CD4-positive, alpha-beta T cell treated with Interleukin-17A for 1 hour (primary cell): ENCODE measurements around the gene CLDN15.
"Not testable (repeated sequence)": the region's sequence is repeated elsewhere in the genome, so short reads cannot be mapped to it uniquely, and the experiment has no call there.

Experiments
- DNase-seq: peaks from one replicate; pipeline ENCODE4 v3.0.0-alpha.2; 2020

The CLDN15 gene

GRCh38 chr7:101237206-101238067 lies at the start of gene CLDN15:
CLDN15 (minus strand) TSS chr7:101237802; CDS start chr7:101237581, 221 bp downstream.
- no peak for DNase-seq

GRCh38 chr7:101287032-101287431 lies 49.4 kb upstream of the CLDN15 start:
- DNase-seq, result no peak

GRCh38 chr7:101285880-101286279 lies 48.3 kb upstream of the CLDN15 start:
- not testable (repeated sequence) for DNase-seq

DNA sequence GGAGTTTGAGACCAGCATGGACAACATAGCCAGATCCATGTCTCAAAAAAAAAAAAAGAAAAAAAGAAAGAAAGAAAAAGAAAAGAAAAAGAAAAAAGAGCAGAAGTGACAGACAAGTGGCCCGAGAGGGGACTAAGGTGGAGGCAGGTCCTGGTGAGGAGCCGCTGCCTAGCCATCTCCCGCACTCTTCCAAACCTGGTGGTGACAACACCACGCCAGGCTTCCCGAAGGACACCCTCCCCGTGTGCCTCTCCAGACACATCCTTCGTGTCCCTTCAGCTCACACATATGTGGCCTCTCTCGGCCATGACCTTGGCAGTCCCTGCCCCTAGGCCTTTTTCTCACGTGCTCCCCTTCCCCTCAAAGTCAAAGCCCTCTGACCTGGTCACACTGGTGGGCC lies 47.6 kb upstream of the CLDN15 start:
- no peak for DNase-seq

- not testable (repeated sequence) for DNase-seq
Observed at GRCh38 chr7:101280912-101281311, 43.3 kb upstream of the CLDN15 start.

- no peak for DNase-seq
Observed at GRCh38 chr7:101278461-101279292, 41.1 kb upstream of the CLDN15 start.

GRCh38 chr7:101277155-101277554 lies 39.6 kb upstream of the CLDN15 start:
- no peak for DNase-seq

- no peak for DNase-seq
Observed at GRCh38 chr7:101273206-101273605, 35.6 kb upstream of the CLDN15 start.

- no peak for DNase-seq
Observed at GRCh38 chr7:101271021-101271420, 33.4 kb upstream of the CLDN15 start.

- no peak for DNase-seq
Observed at GRCh38 chr7:101269664-101270063, 32.1 kb upstream of the CLDN15 start.

- DNase-seq, result no peak
Observed at GRCh38 chr7:101265622-101266516, 28.3 kb upstream of the CLDN15 start.

DNA sequence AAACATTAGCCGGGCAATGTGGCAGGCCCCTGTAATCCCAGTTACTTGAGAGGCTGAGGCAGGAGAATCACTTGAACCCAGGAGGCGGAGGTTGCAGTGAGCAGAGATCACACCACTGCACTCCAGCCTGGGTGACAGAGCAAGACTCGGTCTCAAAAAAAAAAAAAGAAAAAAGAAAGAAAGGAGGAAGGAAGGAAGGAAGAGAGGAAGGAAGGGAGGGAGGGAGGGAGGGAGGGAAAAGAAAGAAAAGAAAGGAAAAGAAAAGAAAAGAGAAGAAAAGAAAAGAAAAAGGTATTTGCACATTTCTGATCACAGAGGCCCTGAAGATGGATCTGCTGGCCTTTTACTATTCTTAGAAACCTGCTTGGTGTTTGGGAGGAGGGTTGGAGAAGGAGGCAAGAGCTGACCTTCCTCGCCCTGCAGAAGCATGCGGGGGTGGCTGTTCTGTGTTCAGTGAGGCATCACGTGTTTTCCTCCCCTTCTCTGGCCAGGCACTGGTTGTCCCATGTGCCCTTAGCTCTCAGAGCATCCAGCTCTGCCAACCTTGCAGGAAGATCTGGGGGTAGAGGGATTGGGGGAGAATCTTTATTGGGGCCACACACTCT lies 26.6 kb upstream of the CLDN15 start:
- not testable (repeated sequence) for DNase-seq

DNA sequence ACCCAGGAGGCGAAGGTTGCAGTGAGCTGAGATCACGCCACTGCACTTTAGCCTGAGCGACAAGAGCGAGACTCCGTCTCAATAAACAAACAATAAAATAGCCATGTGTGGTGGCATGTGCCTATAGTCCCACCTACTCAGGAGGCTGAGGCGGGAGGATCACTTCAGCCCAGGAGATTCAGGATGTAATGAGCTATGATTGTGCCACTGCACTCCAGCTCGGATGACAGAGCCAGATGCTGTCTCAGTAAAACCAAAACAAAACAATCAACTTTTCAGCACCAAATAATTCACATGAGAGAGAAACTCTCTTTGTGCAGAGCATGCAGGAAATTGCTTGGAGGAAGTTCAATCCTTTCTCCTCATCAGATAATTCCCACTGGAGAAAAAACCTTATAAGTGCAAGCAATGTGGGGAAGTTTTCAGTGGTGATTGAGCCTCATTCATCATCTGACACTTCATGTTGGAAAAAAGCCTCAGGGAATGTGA lies 20.7 kb upstream of the CLDN15 start:
- no peak for DNase-seq

GRCh38 chr7:101255796-101256195 lies 18.2 kb upstream of the CLDN15 start:
- DNase-seq, result no peak

DNA sequence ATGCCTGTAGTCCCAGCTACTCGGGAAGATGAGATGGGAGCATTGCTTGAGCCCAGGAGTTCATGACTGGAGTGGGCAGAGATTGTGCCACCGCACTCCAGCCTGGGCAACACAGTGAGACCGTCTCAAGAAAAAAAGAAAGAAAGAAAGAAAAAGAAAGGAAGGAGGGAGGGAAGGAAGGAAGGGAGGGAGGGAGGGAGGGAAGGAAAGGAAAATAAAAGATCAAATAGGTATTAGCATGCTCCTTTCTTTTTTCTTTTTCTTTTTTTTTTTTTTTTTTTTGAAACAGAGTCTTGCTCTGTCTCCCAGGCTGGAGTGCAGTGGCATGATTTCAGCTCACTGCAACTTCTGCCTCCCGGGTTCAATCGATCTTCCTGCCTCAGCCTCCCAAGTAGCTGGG lies 15.6 kb upstream of the CLDN15 start:
- not testable (repeated sequence) for DNase-seq

GRCh38 chr7:101251871-101252659 lies 14.5 kb upstream of the CLDN15 start:
- DNase-seq, result peak; percentile 99

DNA sequence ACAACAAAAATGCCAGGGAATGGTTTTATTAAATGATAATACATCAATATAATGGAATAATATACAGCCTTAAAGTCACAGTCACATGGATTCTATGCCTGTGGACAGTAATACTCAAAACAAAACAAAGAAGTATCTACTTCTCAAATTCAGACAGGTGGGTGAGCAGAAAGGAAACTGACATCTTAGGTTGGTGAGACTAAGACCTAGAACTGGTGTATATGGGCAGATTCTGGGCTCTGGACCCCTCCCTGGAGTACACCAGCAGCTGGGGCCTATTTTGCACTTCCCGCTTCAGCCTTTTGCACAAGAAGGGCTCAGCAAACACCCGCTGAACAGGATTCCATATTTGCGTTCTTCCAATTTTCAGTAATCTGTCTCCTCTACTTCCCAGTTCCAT lies 12.7 kb upstream of the CLDN15 start:
- no peak for DNase-seq

GRCh38 chr7:101248276-101248675 lies 10.7 kb upstream of the CLDN15 start:
- no peak for DNase-seq

DNA sequence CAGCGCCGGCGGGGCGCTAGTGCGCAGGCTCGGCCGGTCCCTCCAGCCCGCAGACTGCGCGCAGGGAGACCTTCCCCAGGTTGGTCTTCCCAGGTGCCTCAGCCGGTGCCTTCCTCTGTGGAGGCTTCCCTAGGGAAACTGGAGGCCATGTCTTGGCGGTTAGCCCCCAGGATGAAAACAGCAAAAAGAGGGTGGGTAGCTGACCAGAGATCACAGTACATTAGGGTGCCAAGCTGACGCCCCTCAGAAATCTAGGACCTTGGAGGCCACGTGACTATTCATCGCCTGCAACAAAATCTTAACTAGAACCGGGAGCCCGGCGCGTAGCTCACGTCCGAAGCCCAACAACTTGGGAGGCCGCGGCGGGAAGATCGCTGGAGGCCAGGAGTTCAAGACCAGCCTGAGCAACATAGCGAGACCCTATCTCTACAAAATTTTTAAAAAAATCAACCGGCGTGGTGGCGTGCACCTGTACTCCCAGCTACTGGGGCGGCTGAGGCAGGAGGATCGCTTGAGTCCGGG lies 7.6 kb upstream of the CLDN15 start:
- DNase-seq, result no peak

DNA sequence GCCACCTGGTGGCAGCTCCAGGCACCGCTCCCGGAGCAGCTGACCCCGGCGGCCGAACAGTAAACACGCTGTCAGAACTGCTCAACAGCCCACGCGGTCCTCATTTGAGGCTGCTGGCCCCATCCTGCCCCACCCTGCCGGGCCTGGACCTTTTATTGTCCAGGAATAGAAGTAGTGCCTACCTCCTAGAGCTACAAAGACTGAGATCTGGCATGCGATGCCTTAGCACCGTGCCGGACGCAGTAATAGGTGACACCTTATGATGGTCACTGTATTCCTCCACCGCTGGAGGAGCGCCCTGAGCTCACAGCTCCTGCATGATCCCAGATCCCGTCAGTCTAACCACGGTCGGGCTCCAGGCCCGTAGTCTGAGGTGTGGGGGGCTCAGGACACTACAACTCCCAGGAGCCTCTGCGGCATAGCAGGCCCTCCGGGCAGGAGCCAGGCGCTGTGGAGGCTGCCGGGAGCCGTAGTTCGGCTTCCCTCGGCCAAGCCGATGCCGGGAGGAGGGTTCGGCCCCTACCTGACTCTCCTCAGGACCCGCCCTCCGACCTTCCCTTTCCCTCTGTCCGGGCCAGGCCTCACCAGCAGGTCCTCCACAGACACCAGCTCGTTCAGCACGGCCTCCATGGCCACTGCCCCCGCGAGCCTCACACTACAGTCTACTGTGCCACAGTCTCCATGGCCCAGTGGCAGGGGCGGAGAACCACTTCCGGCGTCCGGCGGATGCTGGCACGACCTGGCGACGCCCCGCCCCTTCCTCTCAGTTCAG lies 7.0 kb upstream of the CLDN15 start, which contains the start of gene FIS1:
Gene FIS1 (minus strand): TSS at position 707 of the 772 bp plus-strand sequence. CDS start 77 bp downstream, at position 630.
- DNase-seq, result peak; percentile 92
